HG03097 (cell line): Measurements from ENCODE around the gene SUPV3L1.
"Not testable (repeated sequence)": the region's sequence is repeated elsewhere in the genome, so short reads cannot be mapped to it uniquely, and the experiment has no call there.

Experiments used
- ATAC-seq: cut with Tn5 transposase; IDR thresholded peaks from one replicate; pipeline ENCODE4 v1.9.1; 2021; ENCODE audit not compliant: unreplicated experiment, low FRiP score

Gene SUPV3L1

DNA sequence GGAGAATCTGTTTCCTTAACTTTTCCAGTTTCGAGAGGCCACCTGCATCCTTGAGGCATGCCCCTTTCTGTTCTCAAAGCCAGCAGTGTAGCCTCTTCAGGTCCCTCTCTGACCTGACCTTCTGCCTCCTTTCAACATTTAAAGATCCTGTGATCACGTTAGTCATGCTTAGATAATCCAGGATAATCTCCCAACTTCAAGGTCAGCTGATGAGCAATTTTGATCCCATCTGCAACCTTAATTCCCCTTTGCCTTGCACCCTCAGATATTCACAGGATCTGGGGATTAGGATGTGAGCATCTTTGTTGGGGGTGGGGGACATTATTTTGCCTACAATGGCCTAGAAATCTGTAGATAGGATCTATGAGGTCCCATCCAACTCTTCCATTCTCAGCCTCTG is 48.1 kb downstream of the SUPV3L1 start:
- no peak for ATAC-seq

GRCh38 chr10:69229616-69229916 is 49.5 kb downstream of the SUPV3L1 start:
- ATAC-seq = no peak

DNA sequence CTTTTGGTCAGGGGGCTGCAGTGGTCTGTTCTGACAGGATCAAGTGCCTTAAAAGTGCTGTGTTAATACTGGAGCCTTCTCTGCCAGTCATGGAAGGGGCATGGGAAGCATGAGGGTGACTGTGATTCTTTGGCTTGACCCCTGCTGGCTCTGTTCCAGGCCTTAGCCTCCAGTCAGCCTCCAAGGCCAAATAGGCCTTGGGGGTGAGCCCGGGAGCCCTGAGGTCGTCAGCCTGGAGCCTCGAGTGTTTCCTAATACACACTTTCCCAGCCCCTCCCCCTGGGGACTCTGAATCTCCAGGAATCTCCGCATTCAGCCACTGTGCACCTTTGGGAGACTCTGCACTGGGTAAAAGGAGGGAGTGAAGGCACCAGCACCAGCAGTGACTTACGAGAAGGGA is 50.1 kb downstream of the SUPV3L1 start:
- ATAC-seq = no peak

- no peak for ATAC-seq
These were observed 52.2 kb downstream of the SUPV3L1 start for GRCh38 chr10:69232252-69232651.

DNA sequence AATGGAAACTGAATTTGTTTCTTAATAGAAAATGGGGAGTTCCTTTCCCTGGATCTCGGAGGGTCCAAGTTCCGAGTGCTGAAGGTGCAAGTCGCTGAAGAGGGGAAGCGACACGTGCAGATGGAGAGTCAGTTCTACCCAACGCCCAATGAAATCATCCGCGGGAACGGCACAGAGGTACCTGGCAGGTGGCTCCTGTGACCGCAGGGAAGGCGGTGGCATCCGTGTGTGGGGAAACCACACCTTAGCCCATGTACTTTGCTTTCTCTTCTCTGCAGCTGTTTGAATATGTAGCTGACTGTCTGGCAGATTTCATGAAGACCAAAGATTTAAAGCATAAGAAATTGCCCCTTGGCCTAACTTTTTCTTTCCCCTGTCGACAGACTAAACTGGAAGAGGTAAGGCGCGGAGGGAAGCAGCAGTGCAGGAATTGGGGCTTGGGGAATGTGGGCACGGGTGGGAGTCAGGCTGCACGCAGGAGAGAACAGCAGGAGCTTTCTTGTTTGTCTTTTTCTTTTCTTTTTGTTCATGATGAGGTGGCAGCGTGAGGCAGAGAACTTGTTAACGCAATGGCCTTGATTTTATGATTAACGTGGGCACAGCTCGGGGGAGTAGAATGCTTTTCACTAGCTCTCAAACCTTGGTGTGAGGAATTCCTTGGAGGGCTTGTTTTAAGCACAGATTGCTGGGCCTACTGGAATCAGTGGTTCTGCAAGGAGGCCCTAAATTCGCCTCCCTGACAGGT is 52.9 kb downstream of the SUPV3L1 start:
- ATAC-seq = no peak

GRCh38 chr10:69234447-69234846 is 54.4 kb downstream of the SUPV3L1 start:
- ATAC-seq = no peak

DNA sequence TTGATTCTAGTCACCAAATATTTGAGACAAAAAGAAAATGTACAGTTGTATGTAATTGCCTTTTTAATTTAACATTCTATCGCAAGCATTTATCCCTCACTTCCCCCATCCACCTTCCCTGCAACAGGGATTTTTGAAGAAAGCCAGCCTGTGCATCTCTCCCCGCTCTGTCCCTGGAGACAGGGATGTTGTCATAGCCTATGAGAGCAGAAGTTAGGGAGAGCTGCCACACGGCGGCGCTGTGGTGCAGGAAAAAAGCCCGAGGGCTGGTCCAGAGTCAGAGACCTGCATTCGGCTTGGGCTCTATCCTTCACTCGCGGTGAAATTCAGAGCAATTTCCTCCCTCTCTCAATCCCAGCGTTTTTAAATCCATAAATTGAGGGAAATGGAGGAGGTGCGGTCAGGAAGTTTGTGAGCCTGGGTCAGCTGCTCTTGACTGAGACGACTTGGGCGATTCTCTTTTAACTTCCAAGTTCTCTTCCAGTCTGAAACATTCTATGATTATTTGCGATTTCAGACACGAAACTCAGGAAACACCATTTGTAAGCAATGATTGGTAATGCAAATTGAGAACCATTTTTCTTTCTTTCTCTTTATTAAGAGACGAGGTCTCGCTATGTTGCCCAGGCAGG is 57.6 kb downstream of the SUPV3L1 start:
- ATAC-seq = peak; percentile 78

DNA sequence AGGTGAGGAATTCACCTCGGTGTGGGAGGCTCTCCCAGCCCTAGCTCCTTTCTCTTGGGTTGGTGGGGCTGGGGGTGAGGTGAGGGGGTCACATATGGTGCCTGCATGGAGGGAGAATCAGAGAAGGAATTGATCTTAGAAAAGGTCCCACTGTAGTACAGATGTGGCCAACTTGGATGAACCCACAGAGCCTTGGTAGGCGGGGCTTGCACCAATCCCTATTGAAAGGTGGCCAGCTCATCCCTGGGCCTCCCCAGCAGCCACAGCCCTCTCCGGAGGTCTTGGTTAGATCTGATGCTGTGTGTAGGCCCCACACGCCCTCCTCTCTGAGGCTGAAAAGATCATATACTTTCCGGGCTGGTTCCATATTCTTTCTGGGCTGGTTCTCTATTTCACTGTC is 59.1 kb downstream of the SUPV3L1 start:
- ATAC-seq = no peak

- ATAC-seq = no peak
These were observed 59.9 kb downstream of the SUPV3L1 start for GRCh38 chr10:69239816-69240434.

DNA sequence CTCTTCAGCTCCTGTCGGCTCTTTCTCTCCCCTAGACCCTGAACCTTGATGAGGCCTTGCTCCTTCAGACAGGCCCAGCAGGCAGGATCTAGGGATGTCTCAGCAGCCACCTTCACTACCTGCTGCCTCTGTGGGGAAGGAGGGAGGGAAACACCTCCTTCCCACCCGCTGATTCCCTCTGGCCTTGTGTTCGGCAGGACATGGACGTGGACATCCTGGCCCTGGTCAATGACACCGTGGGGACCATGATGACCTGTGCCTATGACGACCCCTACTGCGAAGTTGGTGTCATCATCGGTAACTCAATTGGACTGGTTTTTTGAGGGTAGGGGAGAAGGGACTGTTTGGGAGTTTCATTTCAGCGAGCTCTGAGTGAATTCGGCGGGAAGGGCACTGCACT is 60.4 kb downstream of the SUPV3L1 start:
- no peak for ATAC-seq

DNA sequence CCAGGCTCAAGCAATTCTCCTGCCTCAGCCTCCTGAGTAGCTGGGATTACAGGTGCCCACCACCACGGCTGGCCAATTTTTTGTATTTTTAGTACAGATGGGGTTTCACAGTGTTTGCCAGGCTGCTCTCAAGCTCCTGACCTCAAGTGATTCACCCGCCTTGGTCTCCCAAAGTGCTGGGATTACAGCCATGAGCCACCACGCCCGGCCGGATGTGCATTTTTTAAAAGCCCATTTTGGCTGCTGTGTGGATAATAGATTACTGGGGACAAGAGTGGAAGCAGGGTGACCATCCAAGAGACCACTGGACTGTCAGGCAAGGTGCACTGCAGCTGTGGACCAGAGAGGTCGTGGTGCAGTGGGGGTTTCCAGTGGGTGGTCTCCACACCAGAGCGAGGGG is 61.5 kb downstream of the SUPV3L1 start:
- ATAC-seq = no peak

GRCh38 chr10:69242040-69242851 is 62.2 kb downstream of the SUPV3L1 start:
- no peak for ATAC-seq

DNA sequence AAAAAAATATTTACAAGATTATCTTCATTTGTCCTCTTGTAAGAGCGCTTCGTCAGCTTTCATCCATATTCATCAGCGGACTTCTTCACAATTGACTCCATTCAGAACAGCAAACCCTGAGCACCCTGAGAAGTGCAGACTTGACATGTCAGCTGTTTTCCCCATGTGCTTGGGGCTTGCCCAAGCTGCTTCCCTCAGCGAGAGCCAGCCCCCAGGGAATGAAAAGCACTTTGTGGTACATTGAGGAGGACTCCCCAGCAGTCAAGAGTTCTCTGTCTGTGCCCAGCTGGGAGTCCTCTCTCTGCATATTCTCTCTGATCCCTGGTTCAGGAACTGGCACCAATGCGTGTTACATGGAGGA is 62.8 kb downstream of the SUPV3L1 start:
- no peak for ATAC-seq

DNA sequence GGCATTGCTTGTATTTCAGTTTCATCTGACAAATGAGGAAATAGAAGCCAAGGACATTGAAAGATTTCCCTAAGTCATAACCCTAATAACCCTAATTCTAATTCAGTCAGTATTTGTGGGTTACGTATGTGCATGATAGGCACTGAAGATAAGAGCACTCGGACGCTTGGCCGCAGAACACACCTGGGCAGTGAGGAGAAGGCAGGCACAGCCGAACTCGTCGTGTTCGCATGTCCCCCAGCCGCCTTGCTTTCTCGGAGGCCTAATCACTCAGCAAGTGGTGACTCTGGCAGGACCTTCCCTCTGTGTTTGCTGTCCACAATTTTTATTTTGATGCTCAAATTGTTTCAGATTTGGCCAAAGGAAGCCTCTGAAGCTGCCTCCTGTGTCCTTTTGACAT is 63.8 kb downstream of the SUPV3L1 start:
- no peak for ATAC-seq

DNA sequence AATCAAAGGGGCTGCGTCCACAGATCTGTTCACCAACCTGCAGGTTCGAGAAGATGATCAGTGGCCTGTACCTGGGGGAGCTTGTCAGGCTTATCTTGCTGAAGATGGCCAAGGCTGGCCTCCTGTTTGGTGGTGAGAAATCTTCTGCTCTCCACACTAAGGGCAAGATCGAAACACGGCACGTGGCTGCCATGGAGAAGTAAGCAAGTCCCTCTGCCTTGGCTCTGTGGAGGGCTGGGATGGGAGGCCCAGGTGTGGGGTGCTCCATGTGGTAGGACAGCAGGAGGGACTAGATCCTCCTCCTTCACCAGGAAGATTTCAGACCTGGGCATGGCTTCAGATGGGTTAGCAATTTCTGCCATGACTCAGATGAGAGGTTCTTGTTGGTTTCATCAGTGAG is 66.0 kb downstream of the SUPV3L1 start:
- no peak for ATAC-seq

- no peak for ATAC-seq
These were observed 66.7 kb downstream of the SUPV3L1 start for GRCh38 chr10:69246581-69247312.

DNA sequence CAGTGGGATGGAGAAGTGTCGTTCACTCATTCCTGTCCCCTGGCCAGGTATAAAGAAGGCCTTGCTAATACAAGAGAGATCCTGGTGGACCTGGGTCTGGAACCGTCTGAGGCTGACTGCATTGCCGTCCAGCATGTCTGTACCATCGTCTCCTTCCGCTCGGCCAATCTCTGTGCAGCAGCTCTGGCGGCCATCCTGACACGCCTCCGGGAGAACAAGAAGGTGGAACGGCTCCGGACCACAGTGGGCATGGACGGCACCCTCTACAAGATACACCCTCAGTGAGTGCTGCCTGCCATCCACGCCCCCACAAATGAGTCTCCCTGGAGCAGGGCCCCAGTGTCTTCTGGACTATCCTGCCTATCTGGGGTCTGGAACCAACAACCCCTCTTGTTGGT is 67.3 kb downstream of the SUPV3L1 start:
- ATAC-seq = no peak

GRCh38 chr10:69248117-69248730 is 68.2 kb downstream of the SUPV3L1 start:
- ATAC-seq = no peak

DNA sequence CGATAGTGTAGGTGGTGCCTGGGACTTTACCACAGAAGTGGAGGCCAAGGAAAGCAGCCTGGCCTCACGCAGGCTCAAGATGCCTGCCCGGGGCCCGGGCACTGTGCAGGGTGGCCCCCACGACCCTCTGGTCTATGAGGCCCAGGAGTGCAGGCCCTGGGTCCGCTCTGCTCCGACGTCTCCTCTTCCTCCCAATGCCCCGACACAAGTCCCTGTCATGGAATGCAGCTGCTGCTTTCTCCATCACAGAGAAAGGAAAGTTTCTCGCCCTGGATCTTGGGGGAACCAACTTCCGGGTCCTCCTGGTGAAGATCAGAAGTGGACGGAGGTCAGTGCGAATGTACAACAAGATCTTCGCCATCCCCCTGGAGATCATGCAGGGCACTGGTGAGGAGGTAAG is 70.0 kb downstream of the SUPV3L1 start:
- ATAC-seq = no peak

- ATAC-seq = not testable (repeated sequence)
These were observed 71.4 kb downstream of the SUPV3L1 start for GRCh38 chr10:69251417-69251816.
